GM19193 (cell line): ENCODE results near the gene ATAD2B.

Experiments used
- POLR2A ChIP-seq: IDR thresholded peaks from 4 replicates; pipeline ENCODE4 v1.6.1; 2011; ENCODE audit not compliant: insufficient read depth, insufficient read length; ENCODE audit errors: extremely low read depth

ATAD2B gene

GRCh38 chr2:23918837-23919489 lies 8.0 kb downstream of the ATAD2B start:
- no peak for TF ChIP-seq POLR2A

GRCh38 chr2:23916727-23917405 lies 10.1 kb downstream of the ATAD2B start:
- no peak for TF ChIP-seq POLR2A

- TF ChIP-seq POLR2A: no peak
These were observed 11.6 kb downstream of the ATAD2B start for GRCh38 chr2:23915327-23915726.

GRCh38 chr2:23912054-23912453 lies 14.9 kb downstream of the ATAD2B start:
- no peak for TF ChIP-seq POLR2A

- no peak for TF ChIP-seq POLR2A
These were observed 21.8 kb downstream of the ATAD2B start for GRCh38 chr2:23905155-23905554.

GRCh38 chr2:23904692-23905091 lies 22.2 kb downstream of the ATAD2B start:
- no peak for TF ChIP-seq POLR2A

GRCh38 chr2:23904215-23904614 lies 22.7 kb downstream of the ATAD2B start:
- no peak for TF ChIP-seq POLR2A

- no peak for TF ChIP-seq POLR2A
These were observed 23.9 kb downstream of the ATAD2B start for GRCh38 chr2:23903034-23903433.

GRCh38 chr2:23901966-23902846 lies 24.7 kb downstream of the ATAD2B start:
- TF ChIP-seq POLR2A: no peak

GRCh38 chr2:23900541-23901322 lies 26.2 kb downstream of the ATAD2B start:
- no peak for TF ChIP-seq POLR2A

- no peak for TF ChIP-seq POLR2A
These were observed 26.8 kb downstream of the ATAD2B start for GRCh38 chr2:23900133-23900532.

GRCh38 chr2:23871206-23871605 lies 55.7 kb downstream of the ATAD2B start:
- no peak for TF ChIP-seq POLR2A

- TF ChIP-seq POLR2A: no peak
These were observed 59.5 kb downstream of the ATAD2B start for GRCh38 chr2:23867449-23867848.

- TF ChIP-seq POLR2A: no peak
These were observed 64.1 kb downstream of the ATAD2B start for GRCh38 chr2:23862716-23863426.
